BJ (cell line): ENCODE measurements around the gene LPXN. TPM values are rescaled to one million over a fixed set of nuclear protein-coding genes. Genes with fewer than 3 reads are reported as not detected.

Experiments
- CTCF ChIA-PET: fragments of 350-600 bp; formaldehyde crosslinking; extraction: SDS; loops from one replicate; lab custom pipeline; 2021; ENCODE audit warnings: antibody characterized with exemption, inconsistent platforms; lab: Yijun Ruan, JAX
- POLR2A ChIA-PET: fragments of 300-600 bp; sonication (Branson Sonifier 250); formaldehyde crosslinking; extraction: SDS; loops from one replicate; lab custom pipeline; 2021; ENCODE audit warnings: antibody characterized with exemption; lab: Charles Lee
- DNase-seq: peaks from one replicate; pipeline ENCODE4 v3.0.0-alpha.2; 2011; ENCODE audit warnings: low read depth
- H3K27me3 ChIP-seq: 2 replicates; pipeline ENCODE4 v1.6.0; 2011; ENCODE audit warnings: low read length; ENCODE audit not compliant: control insufficient read depth, insufficient read depth
- H3K36me3 ChIP-seq: 2 replicates; pipeline ENCODE4 v1.5.1; 2011; ENCODE audit warnings: low read length; ENCODE audit not compliant: control insufficient read depth, insufficient read depth
- H3K4me3 ChIP-seq: 2 replicates; pipeline ENCODE4 v1.5.1; 2011; ENCODE audit warnings: low read depth, mild to moderate bottlenecking, control low read depth, low read length
- CTCF ChIP-seq: IDR thresholded peaks from 2 replicates; pipeline ENCODE4 v1.5.1; 2011; ENCODE audit warnings: low read depth, mild to moderate bottlenecking, control low read depth, inconsistent platforms, low read length, moderate library complexity; ENCODE audit not compliant: insufficient read depth
- polyA plus RNA-seq: library from polyadenylated mRNA; depleted of rRNA; stranded (reverse); fragments of >200 nt; gene quantifications from 2 replicates; pipeline ENCODE4 v1.2.3, GENCODE V29; 2011

The LPXN gene
- polyA plus RNA-seq, 1 experiment = 29.2 TPM

- DNase-seq = no peak
- Histone ChIP-seq H3K4me3 (no peak overlapping the region), H3K27me3 (no peaks in the 10 kb centered on the region), H3K36me3 (peaks cover 7% of the 10 kb centered on the region)
- ChIA-PET POLR2A (no interaction called here), CTCF (interaction anchor here (0.8 to 1.2 kb wide), 3 partner anchors 10 to 725 kb away, joined by 3 read pairs; no protein-coding TSS in a partner anchor)
- no peak for TF ChIP-seq CTCF
Observed at GRCh38 chr11:58526721-58527120, 48.9 kb downstream of the LPXN start.

GRCh38 chr11:58525037-58525614, 50.5 kb downstream of the LPXN start:
- POLR2A ChIA-PET = no interaction called here
- Histone ChIP-seq H3K36me3 (peaks cover 7% of the 10 kb centered on the region), H3K27me3 (no peaks in the 10 kb centered on the region), H3K4me3 (no peak overlapping the region)
- CTCF ChIA-PET = interaction anchor here (0.9 to 5.7 kb wide), 22 partner anchors 8 to 1068 kb away, joined by 3 to 51 read pairs (median 5); partner anchors contain the start of gene OR5B21
- no peak for DNase-seq
- TF ChIP-seq CTCF = no peak

- ChIA-PET POLR2A (no interaction called here), CTCF (interaction anchor here (0.6 to 5.7 kb wide), 35 partner anchors 8 to 1067 kb away, joined by 3 to 51 read pairs (median 4); partner anchors contain the start of gene OR5B21)
- peaks cover 6% of the 10 kb centered on the region for H3K36me3 ChIP-seq
- no peak overlapping the region for H3K4me3 ChIP-seq
- peak; percentile 86 for TF ChIP-seq CTCF
- no peaks in the 10 kb centered on the region for H3K27me3 ChIP-seq
- peak; percentile 53 for DNase-seq
Observed at GRCh38 chr11:58524232-58525036, 51.2 kb downstream of the LPXN start.

- TF ChIP-seq CTCF = peak; percentile 66
- peak; percentile 14 for DNase-seq
- ChIA-PET CTCF (interaction anchor here (0.6 to 7.2 kb wide), 18 partner anchors 9 to 1021 kb away, joined by 3 to 51 read pairs (median 4); no protein-coding TSS in a partner anchor), POLR2A (no interaction called here)
- H3K27me3 ChIP-seq = no peaks in the 10 kb centered on the region
- no peak overlapping the region for H3K4me3 ChIP-seq
- no peaks in the 10 kb centered on the region for H3K36me3 ChIP-seq
Observed at GRCh38 chr11:58513747-58514367, 61.8 kb downstream of the LPXN start.

- H3K4me3 ChIP-seq = no peak overlapping the region
- no peak for TF ChIP-seq CTCF
- no peaks in the 10 kb centered on the region for H3K36me3 ChIP-seq
- POLR2A ChIA-PET = no interaction called here
- no peaks in the 10 kb centered on the region for H3K27me3 ChIP-seq
- DNase-seq = no peak
- CTCF ChIA-PET = interaction anchor here (0.9 to 7.2 kb wide), 4 partner anchors 9 to 692 kb away, joined by 4 to 51 read pairs (median 7); no protein-coding TSS in a partner anchor
Observed at GRCh38 chr11:58511636-58512035, 64.0 kb downstream of the LPXN start.
